Smooth muscle cell of trachea (primary cell): ENCODE results near the gene MAP1LC3B. TPM values are rescaled to one million over a fixed set of nuclear protein-coding genes. Genes with fewer than 3 reads are reported as not detected.

ENCODE experiments used
- total RNA-seq: library from RNA; depleted of rRNA; stranded (reverse); fragments of >200 nt; gene quantifications from 2 replicates; pipeline ENCODE4 v1.2.1, GENCODE V29; 2014

MAP1LC3B gene
- 40.9 and 44.4 TPM in 2 replicates for total RNA-seq

GRCh38 chr16:87391950-87392820, at the start of gene MAP1LC3B:
Gene MAP1LC3B, plus strand, starts transcription at chr16:87392336. Its CDS starts 92 bp downstream, at chr16:87392428.

GRCh38 chr16:87383505-87384161, 8.5 kb upstream of the MAP1LC3B start, which contains the start of gene FBXO31:
Gene FBXO31, minus strand, starts transcription at chr16:87383776. Its CDS starts 32 bp downstream, at chr16:87383744.

Other genes with a start within 250 kb of the MAP1LC3B start
- 3.9 and 4.6 TPM in 2 replicates for gene C16orf95, start 74.9 kb upstream of the MAP1LC3B start, total RNA-seq
- gene FBXO31, start 8.6 kb upstream of the MAP1LC3B start, total RNA-seq = 35.1 and 74.9 TPM in 2 replicates
- 17.7 and 20.4 TPM in 2 replicates for gene ZCCHC14, start 100.7 kb downstream of the MAP1LC3B start, total RNA-seq
- gene JPH3, start 210.2 kb downstream of the MAP1LC3B start, total RNA-seq = not detected in 2 replicates